ENCODE measurements around the gene HNF1B.

Gene HNF1B

DNA sequence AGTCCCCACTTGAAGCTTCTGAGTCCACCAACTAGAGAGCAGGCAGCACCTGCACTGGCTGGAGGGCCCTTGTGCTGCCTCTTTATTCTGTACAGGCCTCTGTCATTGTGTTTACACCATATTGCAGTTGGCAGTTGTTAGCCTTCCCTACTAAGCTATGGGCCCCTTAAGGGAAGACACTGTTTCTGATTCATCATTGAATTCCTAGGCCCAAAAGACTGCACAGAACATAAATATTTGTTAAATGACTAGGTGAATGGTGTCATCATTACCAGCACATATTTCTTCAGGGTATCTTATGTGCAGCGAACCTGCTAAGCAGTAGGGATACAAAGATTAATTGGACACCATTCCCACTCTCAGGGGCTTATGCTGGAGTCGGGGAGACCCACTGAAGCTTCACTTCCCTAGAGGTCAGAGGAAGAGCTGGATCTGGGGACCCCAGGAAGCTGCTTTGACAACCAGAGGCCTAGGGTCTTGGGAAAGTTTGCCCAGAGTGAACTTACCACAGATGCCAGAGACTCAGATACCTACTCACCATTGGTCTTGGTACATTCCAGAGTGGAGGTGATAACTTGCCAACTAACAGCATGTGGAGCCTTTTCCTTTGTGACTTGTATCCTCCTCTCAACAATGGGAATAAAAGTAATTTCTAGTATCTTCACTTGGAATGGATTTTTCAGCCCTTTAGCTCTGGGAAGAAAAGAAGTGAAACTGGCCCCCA, 72.9 kb downstream of the HNF1B start:
- no peak for DNase-seq (ENCODE audit: low read depth in 2 of 2)

DNA sequence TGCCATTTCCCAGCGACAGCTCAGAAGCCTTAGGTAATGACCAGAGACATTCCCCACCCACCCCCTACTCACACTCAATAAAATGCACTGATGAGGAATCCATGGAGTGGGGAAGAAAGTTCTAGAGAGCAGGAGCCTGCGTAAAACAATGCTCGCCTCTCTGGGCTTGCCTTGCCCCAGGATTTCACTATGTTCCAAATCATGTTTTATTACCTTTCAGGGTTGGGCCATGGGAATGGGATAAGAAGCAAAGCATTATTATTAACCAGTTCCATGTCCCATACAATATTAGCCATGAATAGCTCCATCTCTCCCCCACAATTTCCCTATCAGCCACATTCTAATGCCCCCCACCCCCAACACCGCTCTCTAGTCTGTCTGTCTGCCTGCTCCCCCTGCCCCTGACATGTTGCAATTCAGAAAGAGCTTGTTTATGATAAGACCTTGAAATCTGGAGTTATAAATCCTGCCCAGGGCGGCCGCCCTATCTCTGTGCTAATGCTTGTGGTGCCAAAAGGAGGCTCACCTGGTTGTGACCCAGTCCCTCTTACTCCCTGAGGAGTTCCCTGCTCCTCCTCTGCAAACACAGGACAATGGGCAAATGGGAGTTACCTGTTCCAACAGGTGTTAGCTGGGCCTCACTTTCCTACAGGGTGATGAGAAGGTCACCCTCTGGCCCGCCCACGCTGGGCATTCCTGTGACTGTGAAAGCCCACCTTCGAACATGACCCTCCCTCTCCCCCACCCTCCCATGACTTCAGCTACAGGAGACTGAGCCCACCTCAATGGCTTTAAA, 73.6 kb downstream of the HNF1B start:
- DNase-seq (ENCODE audit: low read depth in 2 of 2), result no peak

DNA sequence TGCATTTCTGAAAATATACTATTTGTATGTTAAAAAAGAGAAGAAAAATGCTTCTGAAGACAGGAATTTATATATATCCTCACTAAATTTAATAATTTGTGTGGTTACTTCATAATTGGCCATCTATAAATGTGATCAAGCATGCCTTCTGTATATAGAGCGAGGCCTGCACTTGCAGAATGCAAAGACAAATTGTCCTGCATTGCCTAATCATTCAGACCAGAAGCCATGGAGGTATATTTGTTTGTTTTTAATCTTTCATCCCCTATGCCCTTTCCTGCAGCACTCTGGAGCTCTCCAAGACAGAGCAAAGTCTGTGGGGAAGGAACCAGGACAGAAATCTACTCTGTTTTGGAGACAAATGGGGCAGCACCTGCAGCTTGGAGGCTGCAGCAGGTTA, 77.8 kb downstream of the HNF1B start:
- no peak for DNase-seq (ENCODE audit: low read depth in 2 of 2)

DNA sequence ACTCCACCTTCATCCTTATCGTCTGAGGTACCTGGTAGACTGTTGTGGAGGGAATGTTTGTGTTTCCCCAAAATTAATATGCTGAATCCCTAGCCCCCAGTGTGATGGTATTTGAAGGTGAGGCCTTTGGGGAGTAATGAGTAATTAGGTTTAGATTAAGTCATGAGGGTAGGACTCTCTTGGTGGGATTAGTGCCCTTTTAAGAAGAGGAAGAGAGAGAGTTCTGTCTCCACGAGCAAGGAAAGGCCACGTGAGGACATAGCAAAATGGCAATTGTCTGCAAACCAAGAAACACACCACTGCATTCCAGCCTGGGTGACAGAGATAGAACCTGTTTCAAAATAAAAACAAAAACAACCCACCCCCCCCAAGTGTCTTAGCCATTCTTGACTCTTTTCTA, 80.6 kb downstream of the HNF1B start:
- no peak for DNase-seq (ENCODE audit: low read depth in 2 of 2)

DNA sequence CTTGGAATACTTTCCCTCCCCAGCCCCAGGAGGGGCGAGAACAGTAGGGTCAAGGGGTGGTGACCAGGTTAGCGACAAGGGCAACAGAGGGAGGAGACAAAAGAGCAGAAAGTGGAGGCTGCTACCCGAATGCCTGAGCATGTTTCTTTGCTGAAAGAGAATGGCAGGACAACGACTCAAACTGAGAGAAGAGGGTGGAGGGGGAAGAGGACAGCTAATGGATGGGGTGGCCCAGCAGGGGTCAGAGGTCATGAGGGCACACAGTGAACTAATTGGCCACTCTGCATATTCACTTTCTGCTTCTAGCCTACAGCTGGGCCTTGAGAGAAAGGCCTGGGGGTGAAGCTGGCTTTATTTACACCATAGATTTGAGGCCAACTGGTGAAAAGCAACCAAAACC, 82.5 kb downstream of the HNF1B start:
- DNase-seq (ENCODE audit: low read depth in 2 of 2), result no peak

DNA sequence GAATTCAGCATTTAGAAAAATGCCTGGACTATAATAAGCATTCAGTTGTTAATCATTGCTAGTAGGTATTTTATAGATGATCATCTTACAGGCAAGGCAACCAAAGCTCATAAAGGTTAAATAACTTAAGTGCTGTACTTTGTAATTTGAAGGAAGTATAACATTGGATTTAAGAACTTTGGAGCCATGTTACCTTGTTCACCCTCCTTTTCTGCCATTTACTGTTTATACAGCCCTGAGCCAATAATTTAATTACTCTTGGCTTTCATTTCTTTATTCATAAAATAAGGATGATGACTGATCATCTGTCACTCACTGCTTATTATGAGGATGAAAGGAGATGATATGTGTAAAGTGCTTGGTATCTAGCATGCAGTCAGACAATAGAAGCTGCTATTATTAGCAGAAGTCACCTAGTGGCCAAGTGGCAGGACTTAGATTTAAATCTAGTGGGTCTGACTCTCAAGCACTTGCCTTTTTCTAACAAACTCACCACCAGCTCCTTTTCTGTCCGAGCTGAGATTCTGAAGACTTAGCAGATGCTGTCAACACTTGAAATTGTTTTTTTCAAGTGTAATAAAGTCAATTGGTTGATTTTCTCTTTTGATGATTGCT, 83.4 kb downstream of the HNF1B start:
- DNase-seq (ENCODE audit: low read depth in 2 of 2), result no peak

DNA sequence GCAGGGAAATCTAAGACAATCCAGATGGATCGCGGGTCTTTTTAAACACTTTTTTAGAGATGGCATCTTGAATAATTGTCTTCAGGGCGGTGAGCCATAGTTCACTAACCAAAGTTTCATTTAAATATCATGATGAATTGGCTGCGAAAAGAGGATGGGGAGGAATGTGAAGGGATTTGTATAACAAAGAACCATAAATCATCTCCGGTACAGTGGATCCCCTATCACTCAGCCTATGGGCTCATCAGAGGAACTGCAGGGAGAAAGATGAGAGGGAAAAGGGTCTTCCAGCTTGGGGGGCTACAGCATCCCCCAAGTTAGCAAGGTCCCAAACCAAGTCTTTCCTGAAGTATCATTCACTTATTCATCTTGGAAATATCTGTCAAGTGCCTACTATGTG, 84.9 kb downstream of the HNF1B start:
- DNase-seq (ENCODE audit: low read depth in 2 of 2), result no peak

DNA sequence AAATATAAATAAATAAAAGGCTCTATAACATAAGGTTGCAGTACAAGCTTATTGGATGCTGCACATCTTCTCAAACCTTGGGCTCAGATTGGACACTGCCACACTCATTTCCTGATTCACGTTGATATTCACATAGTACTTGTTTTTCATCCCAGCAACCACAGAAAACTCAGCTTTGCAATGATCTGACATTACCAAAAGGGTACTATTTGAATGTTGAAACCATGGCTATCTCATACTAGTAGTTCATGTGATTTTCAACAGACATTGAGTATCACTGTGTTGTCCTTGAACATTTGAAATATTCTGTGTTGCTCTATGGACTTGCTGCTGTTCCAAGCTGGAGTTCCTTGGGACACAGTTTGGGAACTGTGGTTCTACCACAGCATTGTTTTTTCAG, 87.7 kb downstream of the HNF1B start:
- DNase-seq (ENCODE audit: low read depth in 2 of 2), result no peak

DNA sequence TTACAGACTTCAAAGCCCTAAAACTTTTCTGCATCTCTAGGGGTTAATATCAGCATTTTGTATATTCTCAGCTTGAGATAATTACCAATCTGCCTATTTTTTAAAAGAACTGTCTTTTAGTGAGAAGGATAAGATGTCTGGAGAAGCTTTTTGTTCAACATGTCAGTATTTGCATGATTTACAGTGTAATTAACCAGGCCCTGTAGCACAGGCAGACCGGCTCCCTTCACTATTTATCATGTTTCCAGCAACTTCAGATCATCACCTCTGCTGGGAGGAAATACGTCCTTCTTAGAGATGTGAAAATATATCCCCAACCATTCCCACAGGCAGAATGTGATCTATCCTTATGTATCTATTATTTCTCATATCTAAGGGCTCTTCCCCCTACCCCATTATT, 93.0 kb downstream of the HNF1B start:
- no peak for DNase-seq (ENCODE audit: low read depth in 2 of 2)

DNA sequence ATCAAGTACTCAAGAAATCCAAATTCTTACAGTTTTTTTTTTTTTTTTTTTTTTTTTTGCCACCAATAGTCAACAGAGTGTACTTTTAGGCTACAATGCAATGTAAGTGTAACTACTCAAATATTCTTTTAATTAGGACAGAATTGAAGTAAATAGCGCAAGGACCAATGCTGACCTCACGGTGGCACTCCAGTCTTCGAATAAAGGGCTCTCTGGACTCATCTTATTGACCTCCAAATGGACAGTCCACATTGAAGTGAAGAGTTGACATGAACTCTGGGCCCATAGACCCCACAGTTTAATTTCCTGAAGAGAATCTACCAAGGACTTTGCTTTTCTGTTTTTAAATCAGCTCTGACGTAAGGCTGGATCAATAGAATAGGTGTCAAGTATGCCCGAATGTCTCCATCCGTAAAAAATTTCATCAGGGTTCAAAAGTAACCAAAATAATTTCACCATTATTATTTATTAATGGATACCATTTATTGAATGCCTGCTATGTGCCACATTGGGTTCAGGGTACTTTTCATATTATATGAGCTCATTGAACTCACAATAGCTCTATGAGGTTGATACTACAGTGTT, 94.3 kb downstream of the HNF1B start:
- DNase-seq (ENCODE audit: low read depth in 2 of 2), result no peak

DNA sequence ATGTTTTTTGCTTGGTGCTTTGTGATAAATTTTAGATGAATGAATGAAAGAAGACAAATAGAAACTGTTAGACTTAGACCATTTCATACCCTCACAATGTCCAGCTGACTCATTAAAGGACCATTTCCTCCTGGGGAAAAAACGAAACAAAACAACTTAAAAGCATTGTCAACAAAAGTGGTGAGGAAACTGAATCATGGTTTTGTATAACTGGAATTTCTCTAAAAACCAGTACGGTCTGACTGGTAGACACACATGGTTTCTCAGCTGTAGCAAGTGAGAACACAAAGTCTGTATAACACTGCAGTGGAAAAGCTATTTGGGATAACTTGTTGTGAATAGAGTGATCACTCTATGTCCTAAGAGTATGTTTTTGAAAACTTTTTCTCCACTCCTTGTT, 96.3 kb downstream of the HNF1B start:
- DNase-seq (ENCODE audit: low read depth in 2 of 2), result no peak

DNA sequence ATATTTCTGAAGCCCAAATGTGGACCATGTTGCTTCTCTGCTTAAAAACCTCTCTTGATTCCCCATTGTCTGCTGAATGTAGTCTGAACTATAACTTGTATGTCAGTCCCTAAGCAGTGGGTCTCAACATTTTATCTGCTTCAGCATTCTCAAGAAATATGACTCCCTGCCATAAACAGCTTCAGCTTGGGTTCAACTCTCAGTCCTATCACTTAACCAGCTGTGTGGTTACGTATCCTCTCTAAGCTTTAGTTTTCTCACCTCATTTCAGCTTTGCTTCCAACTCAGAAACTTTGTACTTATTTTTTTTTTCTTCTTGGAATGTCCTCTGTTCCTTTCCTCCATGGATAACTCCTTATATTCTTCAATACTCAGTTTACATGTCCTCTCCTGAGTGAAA, 97.0 kb downstream of the HNF1B start:
- DNase-seq (ENCODE audit: low read depth in 2 of 2), result no peak

DNA sequence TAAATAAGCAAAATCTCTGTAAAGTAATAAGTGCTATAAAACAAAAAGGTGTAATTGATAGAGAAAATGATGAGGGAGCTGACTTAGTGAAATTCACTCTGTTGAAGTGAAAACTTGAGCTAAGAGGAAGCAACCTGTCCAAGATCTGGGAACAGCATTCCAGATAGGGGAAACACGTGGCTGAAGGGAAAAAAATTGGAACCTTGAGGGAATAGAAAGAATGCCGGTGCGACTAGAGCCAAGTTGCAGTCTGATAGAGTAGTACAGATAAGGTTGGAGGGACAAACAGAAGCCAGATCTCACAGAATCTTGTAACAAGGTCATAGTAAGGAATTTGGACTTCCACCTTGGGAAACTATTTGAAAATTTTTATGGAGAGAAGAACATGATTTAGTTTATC, 101.0 kb downstream of the HNF1B start:
- DNase-seq (ENCODE audit: low read depth in 2 of 2), result no peak

DNA sequence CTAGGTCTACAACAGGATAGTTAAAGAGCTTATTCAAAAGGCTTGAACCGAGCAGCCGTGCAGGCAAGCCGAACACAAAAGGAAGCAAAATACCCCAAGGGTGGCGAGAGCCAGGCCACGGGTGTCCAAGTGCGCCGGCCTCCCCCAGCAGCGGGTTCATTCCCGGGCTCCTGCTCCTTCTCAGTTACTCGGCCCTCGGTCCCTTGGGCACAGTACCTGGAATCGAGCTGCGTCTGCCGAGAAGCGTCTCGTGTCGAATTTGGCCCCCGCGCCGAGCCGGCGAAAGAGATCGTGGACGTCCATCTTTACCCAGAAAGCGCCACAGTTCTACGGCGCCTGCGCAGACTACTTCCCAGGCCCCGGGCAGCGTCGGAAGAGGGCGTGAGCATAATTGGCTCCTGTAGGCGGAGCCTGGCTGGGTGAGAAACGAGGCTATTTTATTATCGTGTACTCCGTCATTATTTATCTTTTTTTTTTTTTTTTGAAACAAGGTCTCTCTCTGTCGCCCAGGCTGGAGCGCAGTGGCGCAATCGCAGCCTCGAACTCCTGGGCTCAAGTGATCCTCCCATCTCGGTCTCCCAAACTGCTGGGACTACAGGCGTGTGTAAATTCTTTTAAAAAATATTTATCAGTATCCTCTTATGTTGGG, 101.6 kb downstream of the HNF1B start, which contains the start of gene DDX52:
TSS of gene DDX52 (minus strand) at position 329 of the 649 bp plus-strand sequence. CDS start at position 303, 26 bp downstream.
- peak; percentile 79 to 82 for DNase-seq (ENCODE audit: low read depth in 2 of 2)

DNA sequence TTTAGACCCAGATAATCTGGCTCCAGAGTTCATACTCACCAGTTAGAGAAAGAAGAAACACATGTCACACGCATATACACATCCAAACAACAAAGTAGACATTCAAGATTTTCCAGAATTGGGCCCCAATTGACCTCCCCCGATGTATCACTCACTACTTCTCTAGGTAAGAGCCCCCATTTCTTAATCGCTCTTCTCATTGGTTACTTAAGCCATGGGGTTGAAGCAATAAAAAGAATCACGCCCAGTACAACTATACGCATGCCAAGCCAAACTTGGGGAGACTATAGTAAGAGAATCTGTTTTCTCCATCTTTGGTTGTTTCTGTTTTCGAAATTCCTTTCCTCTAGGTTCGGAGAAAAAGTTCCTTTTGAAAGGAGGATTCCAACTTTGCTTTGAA, 102.2 kb downstream of the HNF1B start:
- no peak for DNase-seq (ENCODE audit: low read depth in 2 of 2)

DNA sequence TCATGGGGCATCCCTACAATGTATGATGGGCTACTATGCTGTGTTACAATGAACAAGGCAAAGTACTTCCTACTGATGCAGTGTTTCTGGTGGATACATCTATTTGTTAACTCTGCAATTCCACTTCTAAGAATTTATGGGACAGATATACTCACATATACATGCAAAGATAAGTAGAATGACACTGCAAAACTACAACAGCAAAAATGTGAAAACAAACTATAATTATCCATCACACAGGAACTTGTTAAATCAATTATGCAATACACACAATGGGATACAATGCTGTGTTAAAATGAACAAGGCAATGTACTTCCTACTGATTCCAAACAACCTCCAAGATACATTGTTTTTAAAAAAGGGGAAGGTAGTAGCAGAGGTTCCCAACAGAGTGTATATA, 104.8 kb downstream of the HNF1B start:
- DNase-seq (ENCODE audit: low read depth in 2 of 2), result no peak

DNA sequence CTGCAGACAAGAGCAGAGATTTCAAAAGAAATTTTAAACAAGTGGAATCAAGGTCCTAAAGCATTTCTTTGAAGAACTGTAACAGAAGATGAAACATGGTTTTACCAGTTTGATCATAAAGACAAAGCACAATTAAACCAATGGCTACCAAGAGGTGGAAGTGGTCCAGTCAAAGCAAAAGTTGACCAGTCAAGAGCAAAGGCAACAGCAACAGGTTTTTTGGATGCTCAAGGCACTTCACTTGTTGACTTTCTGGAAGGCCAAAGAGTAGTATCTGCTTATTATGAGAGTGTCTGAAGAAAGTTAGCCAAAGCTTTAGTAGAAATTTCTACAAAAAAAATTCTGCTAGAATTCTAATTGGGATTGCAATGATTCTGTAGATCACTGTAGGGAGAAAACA, 106.9 kb downstream of the HNF1B start:
- DNase-seq (ENCODE audit: low read depth in 2 of 2), result no peak

Measured in activated CD8-positive, alpha-beta memory T cell treated with anti-CD3 and anti-CD28 coated beads for 4 hours (primary cell).